Measurements from ENCODE around the gene TCF4. TPM values are rescaled to one million over a fixed set of nuclear protein-coding genes. Genes with fewer than 3 reads are reported as not detected.

Gene TCF4
- total RNA-seq, 1 donor from 2014 or later, result 115 TPM

DNA sequence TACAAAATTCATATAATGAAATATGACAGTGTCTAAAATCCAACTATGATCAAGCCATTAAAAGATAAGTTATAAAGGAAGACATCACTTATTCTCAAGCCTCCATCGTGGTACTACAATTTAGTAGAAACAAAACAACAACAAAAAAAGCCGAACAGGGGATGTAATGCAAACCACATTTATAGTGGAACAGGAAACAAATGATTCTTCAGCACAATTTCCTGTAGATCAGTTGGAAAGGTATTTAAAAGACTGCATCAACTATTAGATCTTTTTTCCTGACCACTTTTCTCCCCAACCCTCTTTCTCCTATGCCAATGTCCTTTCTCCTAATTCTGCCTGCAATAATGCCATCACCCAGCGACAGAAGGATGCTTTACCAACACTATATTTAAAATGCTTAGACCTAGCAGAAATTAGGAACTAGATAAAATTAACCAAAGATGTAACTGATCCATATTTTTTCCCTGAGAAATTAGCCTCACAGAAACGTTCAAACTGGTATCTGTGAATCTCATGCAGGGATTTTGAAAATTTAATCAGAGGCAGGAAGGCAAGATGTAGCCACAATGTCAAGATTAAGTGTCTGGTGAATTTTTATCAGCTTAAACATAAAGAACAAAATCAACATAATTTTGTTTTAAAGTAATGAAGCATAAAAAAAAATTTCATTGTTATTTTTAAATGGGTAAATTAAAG, 271.4 kb downstream of the TCF4 start:
- peak overlapping the region; percentile 27 for H3K4me2 ChIP-seq (ENCODE audit: low read length)
- peaks cover 97% of the 10 kb centered on the region for H3K79me2 ChIP-seq (ENCODE audit: insufficient read depth, low read length)
- H3K4me1 ChIP-seq (ENCODE audit: insufficient read depth, low read length), result peaks cover 18% of the 10 kb centered on the region
- Mint-ChIP-seq H3K36me3 (ENCODE audit: low read depth, unreplicated experiment) (no peaks in the 10 kb centered on the region), H3K27ac (ENCODE audit: unreplicated experiment) (no peak overlapping the region), H3K4me1 (ENCODE audit: low read depth, unreplicated experiment) (peaks cover 30% of the 10 kb centered on the region), H3K27me3 (ENCODE audit: low read depth, unreplicated experiment) (no peaks in the 10 kb centered on the region), H3K4me3 (ENCODE audit: unreplicated experiment) (no peak overlapping the region), H3K9me3 (ENCODE audit: unreplicated experiment) (no peaks in the 10 kb centered on the region)
- peaks cover 24% of the 10 kb centered on the region for H4K20me1 ChIP-seq (ENCODE audit: insufficient read depth, low read length)
- H3K9ac ChIP-seq (ENCODE audit: low read length), result no peak overlapping the region
- TF ChIP-seq CTCF (IDR thresholded peaks at IDR 0.05; ENCODE audit: insufficient read depth, low read depth, low read length) (no peak), EZH2 (IDR thresholded peaks at IDR 0.05; ENCODE audit: insufficient read depth, low read length) (no peak)
- peak; percentile 84 for FAIRE-seq
- no peaks in the 10 kb centered on the region for H3K36me3 ChIP-seq (ENCODE audit: insufficient read depth, low read length)
- H3K27ac ChIP-seq (ENCODE audit: low read depth, low read length), result no peak overlapping the region
- H3K27me3 ChIP-seq (ENCODE audit: insufficient read depth, low read length), result no peaks in the 10 kb centered on the region
- no peak overlapping the region for H3K4me3 ChIP-seq (ENCODE audit: insufficient read depth, low read depth, low read length)
- no peak for DNase-seq (ENCODE audit: low read depth)
- H3K9me3 ChIP-seq (ENCODE audit: insufficient read depth, low read depth, low read length), result no peaks in the 10 kb centered on the region
- no peak overlapping the region for H2AFZ ChIP-seq (ENCODE audit: low read depth, low read length)

GRCh38 chr18:55314615-55315237, 273.3 kb downstream of the TCF4 start:
- H3K9ac ChIP-seq (ENCODE audit: low read length), result no peak overlapping the region
- no peak for DNase-seq (ENCODE audit: low read depth)
- no peak overlapping the region for H3K27ac Mint-ChIP-seq (ENCODE audit: unreplicated experiment)
- no peaks in the 10 kb centered on the region for H3K36me3 Mint-ChIP-seq (ENCODE audit: low read depth, unreplicated experiment)
- no peak overlapping the region for H3K27ac ChIP-seq (ENCODE audit: low read depth, low read length)
- peaks cover 11% of the 10 kb centered on the region for H3K4me1 ChIP-seq (ENCODE audit: insufficient read depth, low read length)
- peak; percentile 64 for FAIRE-seq
- no peaks in the 10 kb centered on the region for H3K27me3 Mint-ChIP-seq (ENCODE audit: low read depth, unreplicated experiment)
- H3K9me3 ChIP-seq (ENCODE audit: insufficient read depth, low read depth, low read length), result no peaks in the 10 kb centered on the region
- peaks cover 90% of the 10 kb centered on the region for H3K79me2 ChIP-seq (ENCODE audit: insufficient read depth, low read length)
- no peaks in the 10 kb centered on the region for H3K9me3 Mint-ChIP-seq (ENCODE audit: unreplicated experiment)
- H3K36me3 ChIP-seq (ENCODE audit: insufficient read depth, low read length), result no peaks in the 10 kb centered on the region
- no peak overlapping the region for H3K4me3 Mint-ChIP-seq (ENCODE audit: unreplicated experiment)
- H3K4me2 ChIP-seq (ENCODE audit: low read length), result no peak overlapping the region
- H4K20me1 ChIP-seq (ENCODE audit: insufficient read depth, low read length), result peaks cover 32% of the 10 kb centered on the region
- no peak overlapping the region for H2AFZ ChIP-seq (ENCODE audit: low read depth, low read length)
- no peak overlapping the region for H3K4me3 ChIP-seq (ENCODE audit: insufficient read depth, low read depth, low read length)
- peaks cover 30% of the 10 kb centered on the region for H3K4me1 Mint-ChIP-seq (ENCODE audit: low read depth, unreplicated experiment)
- no peaks in the 10 kb centered on the region for H3K27me3 ChIP-seq (ENCODE audit: insufficient read depth, low read length)
- TF ChIP-seq CTCF (IDR thresholded peaks at IDR 0.05; ENCODE audit: insufficient read depth, low read depth, low read length), result no peak
- no peak for TF ChIP-seq EZH2 (IDR thresholded peaks at IDR 0.05; ENCODE audit: insufficient read depth, low read length)

GRCh38 chr18:55314031-55314430, 274.0 kb downstream of the TCF4 start:
- no peak overlapping the region for H3K4me3 Mint-ChIP-seq (ENCODE audit: unreplicated experiment)
- Histone ChIP-seq H3K4me2 (ENCODE audit: low read length) (no peak overlapping the region), H3K27ac (ENCODE audit: low read depth, low read length) (no peak overlapping the region), H4K20me1 (ENCODE audit: insufficient read depth, low read length) (peaks cover 36% of the 10 kb centered on the region), H2AFZ (ENCODE audit: low read depth, low read length) (no peak overlapping the region), H3K36me3 (ENCODE audit: insufficient read depth, low read length) (no peaks in the 10 kb centered on the region), H3K9ac (ENCODE audit: low read length) (no peak overlapping the region), H3K4me1 (ENCODE audit: insufficient read depth, low read length) (peaks cover 4% of the 10 kb centered on the region), H3K4me3 (ENCODE audit: insufficient read depth, low read depth, low read length) (no peak overlapping the region), H3K79me2 (ENCODE audit: insufficient read depth, low read length) (peaks cover 84% of the 10 kb centered on the region), H3K9me3 (ENCODE audit: insufficient read depth, low read depth, low read length) (no peaks in the 10 kb centered on the region), H3K27me3 (ENCODE audit: insufficient read depth, low read length) (no peaks in the 10 kb centered on the region)
- peaks cover 23% of the 10 kb centered on the region for H3K4me1 Mint-ChIP-seq (ENCODE audit: low read depth, unreplicated experiment)
- no peak for TF ChIP-seq EZH2 (IDR thresholded peaks at IDR 0.05; ENCODE audit: insufficient read depth, low read length)
- no peak for TF ChIP-seq CTCF (IDR thresholded peaks at IDR 0.05; ENCODE audit: insufficient read depth, low read depth, low read length)
- FAIRE-seq (no peak), DNase-seq (ENCODE audit: low read depth) (no peak)
- H3K36me3 Mint-ChIP-seq (ENCODE audit: low read depth, unreplicated experiment), result no peaks in the 10 kb centered on the region
- H3K9me3 Mint-ChIP-seq (ENCODE audit: unreplicated experiment), result no peaks in the 10 kb centered on the region
- no peak overlapping the region for H3K27ac Mint-ChIP-seq (ENCODE audit: unreplicated experiment)
- no peaks in the 10 kb centered on the region for H3K27me3 Mint-ChIP-seq (ENCODE audit: low read depth, unreplicated experiment)
